Measurements from ENCODE around the gene MCOLN2.

The MCOLN2 gene

GRCh38 chr1:84973498-84974334 lies 23.2 kb downstream of the MCOLN2 start:
- Histone ChIP-seq H3K4me3 (replicated peaks; ENCODE audit: insufficient read depth, low read length) (no peak overlapping the region), H3K27me3 (ENCODE audit: insufficient read depth, poor library complexity, severe bottlenecking) (no peaks in the 10 kb centered on the region), H3K27ac (replicated peaks) (no peak overlapping the region)
- no peak for DNase-seq (ENCODE audit: low read depth in 1 of 2, low spot score in 1 of 2)
- TF ChIP-seq POLR2AphosphoS5 (IDR thresholded peaks at IDR 0.05; ENCODE audit: low read depth) (no peak), REST (IDR thresholded peaks at IDR 0.05; ENCODE audit: insufficient replicate concordance, low read depth) (no peak), SPI1 (IDR thresholded peaks at IDR 0.05; ENCODE audit: borderline replicate concordance, low read depth) (no peak), CTCF (IDR thresholded peaks at IDR 0.05; ENCODE audit: insufficient read depth, low read length) (no peak), GABPA (IDR thresholded peaks at IDR 0.05; ENCODE audit: low read depth) (no peak)

- TF ChIP-seq POLR2AphosphoS5 (IDR thresholded peaks at IDR 0.05; ENCODE audit: low read depth): no peak
- Histone ChIP-seq H3K4me3 (replicated peaks; ENCODE audit: insufficient read depth, low read length) (no peak overlapping the region), H3K27me3 (ENCODE audit: insufficient read depth, poor library complexity, severe bottlenecking) (no peaks in the 10 kb centered on the region), H3K27ac (replicated peaks) (no peak overlapping the region)
- DNase-seq (ENCODE audit: low read depth in 1 of 2, low spot score in 1 of 2): no peak
Measured at GRCh38 chr1:84972377-84972987, 24.4 kb downstream of the MCOLN2 start.

GRCh38 chr1:84971957-84972356 lies 25.0 kb downstream of the MCOLN2 start:
- H3K27me3 ChIP-seq (ENCODE audit: insufficient read depth, poor library complexity, severe bottlenecking): no peaks in the 10 kb centered on the region
- H3K4me3 ChIP-seq (replicated peaks; ENCODE audit: insufficient read depth, low read length): no peak overlapping the region
- TF ChIP-seq POLR2AphosphoS5 (IDR thresholded peaks at IDR 0.05; ENCODE audit: low read depth) (no peak), CTCF (IDR thresholded peaks at IDR 0.05; ENCODE audit: insufficient read depth, low read length) (no peak), GABPA (IDR thresholded peaks at IDR 0.05; ENCODE audit: low read depth) (no peak), REST (IDR thresholded peaks at IDR 0.05; ENCODE audit: insufficient replicate concordance, low read depth) (no peak), SPI1 (IDR thresholded peaks at IDR 0.05; ENCODE audit: borderline replicate concordance, low read depth) (no peak)
- no peak for DNase-seq (ENCODE audit: low read depth in 1 of 2, low spot score in 1 of 2)
- H3K27ac ChIP-seq (replicated peaks): no peak overlapping the region

GRCh38 chr1:84969489-84970250 lies 27.2 kb downstream of the MCOLN2 start:
- Histone ChIP-seq H3K27ac (replicated peaks) (no peak overlapping the region), H3K4me3 (replicated peaks; ENCODE audit: insufficient read depth, low read length) (no peak overlapping the region), H3K27me3 (ENCODE audit: insufficient read depth, poor library complexity, severe bottlenecking) (no peaks in the 10 kb centered on the region)
- TF ChIP-seq CTCF (IDR thresholded peaks at IDR 0.05; ENCODE audit: insufficient read depth, low read length) (no peak), REST (IDR thresholded peaks at IDR 0.05; ENCODE audit: insufficient replicate concordance, low read depth) (no peak), SPI1 (IDR thresholded peaks at IDR 0.05; ENCODE audit: borderline replicate concordance, low read depth) (no peak), GABPA (IDR thresholded peaks at IDR 0.05; ENCODE audit: low read depth) (no peak)
- no peak for DNase-seq (ENCODE audit: low read depth in 1 of 2, low spot score in 1 of 2)
